Measurements from ENCODE around the gene CYB5R2.

DNA sequence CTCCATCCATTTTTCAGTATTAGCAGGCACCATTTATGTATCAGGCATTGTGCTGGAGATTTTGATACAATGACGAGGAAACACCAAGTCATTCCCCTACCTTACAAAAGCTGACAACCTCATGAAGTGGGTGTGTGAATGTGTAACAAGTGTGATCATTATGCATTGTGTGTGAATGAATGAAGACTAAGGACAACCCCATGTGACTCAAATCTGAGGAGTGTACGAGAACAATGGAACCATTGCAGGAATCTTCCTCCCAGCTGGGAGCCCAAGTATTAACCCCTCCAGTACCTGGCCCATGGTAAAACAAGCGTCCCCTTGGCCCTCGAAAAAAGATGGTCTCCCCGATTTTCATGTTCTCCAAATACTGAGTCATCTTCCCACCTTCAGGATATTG, 4.4 kb downstream of the CYB5R2 start:
- TF ChIP-seq RARB (CRISPR knock-in tag; IDR thresholded peaks at IDR 0.05) (no peak), ZFP30 (CRISPR knock-in tag; IDR thresholded peaks at IDR 0.05) (no peak)

Data from SK-N-SH treated with all-trans-retinoic acid at 6 μM for 48 hours (cell line).